GM15510 (cell line): ENCODE measurements around the gene NPVF.

ENCODE experiments used
- POLR2A ChIP-seq: IDR thresholded peaks from 3 replicates; pipeline ENCODE4 v1.6.1; 2011; ENCODE audit warnings: borderline replicate concordance; ENCODE audit not compliant: insufficient read length; ENCODE audit errors: extremely low read depth

The NPVF gene

GRCh38 chr7:25196132-25196896 lies 32.0 kb downstream of the NPVF start:
- TF ChIP-seq POLR2A, result no peak

- no peak for TF ChIP-seq POLR2A
Observed at GRCh38 chr7:25194036-25194435, 34.2 kb downstream of the NPVF start.

GRCh38 chr7:25192043-25192442 lies 36.2 kb downstream of the NPVF start:
- no peak for TF ChIP-seq POLR2A

- TF ChIP-seq POLR2A, result no peak
Observed at GRCh38 chr7:25189197-25189596, 39.1 kb downstream of the NPVF start.

GRCh38 chr7:25187932-25188331 lies 40.4 kb downstream of the NPVF start:
- no peak for TF ChIP-seq POLR2A

GRCh38 chr7:25186436-25186835 lies 41.9 kb downstream of the NPVF start:
- TF ChIP-seq POLR2A, result no peak

- no peak for TF ChIP-seq POLR2A
Observed at GRCh38 chr7:25181532-25181931, 46.8 kb downstream of the NPVF start.

- TF ChIP-seq POLR2A, result no peak
Observed at GRCh38 chr7:25180946-25181345, 47.3 kb downstream of the NPVF start.

GRCh38 chr7:25180592-25180923 lies 47.7 kb downstream of the NPVF start:
- TF ChIP-seq POLR2A, result no peak

- peak; percentile 91 for TF ChIP-seq POLR2A
Observed at GRCh38 chr7:25179771-25180591, 48.3 kb downstream of the NPVF start.

- no peak for TF ChIP-seq POLR2A
Observed at GRCh38 chr7:25179325-25179724, 49.0 kb downstream of the NPVF start.
